ENCODE data around the gene AFF3. TPM values are rescaled to one million over a fixed set of nuclear protein-coding genes. Genes with fewer than 3 reads are reported as not detected.

The AFF3 gene
- total RNA-seq, 3 donors from 2014 or later (not counting 1 experiment from before 2014, with no cell fraction given), result 4.6 to 9.6 (median 5.6) TPM

DNA sequence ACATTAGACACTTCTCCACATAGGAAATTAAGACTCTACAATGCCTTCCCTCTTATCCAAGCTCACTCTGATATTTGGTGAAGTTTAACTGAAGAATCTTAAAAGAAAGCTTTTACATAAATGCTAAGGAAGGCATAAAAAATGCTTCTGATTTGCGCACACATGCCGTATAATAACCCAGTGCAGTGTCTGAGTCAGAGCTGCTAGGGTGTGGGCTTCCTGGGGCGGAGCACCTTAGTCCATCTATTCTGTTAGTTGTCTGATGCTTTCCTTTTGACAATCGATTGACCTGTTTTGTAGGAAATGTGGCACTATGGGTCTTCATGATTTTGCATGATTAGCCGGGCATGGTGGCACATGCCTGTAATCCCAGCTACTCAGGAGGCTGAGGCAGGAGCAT, 231.5 kb downstream of the AFF3 start:
- TF ChIP-seq, protein P1, sequence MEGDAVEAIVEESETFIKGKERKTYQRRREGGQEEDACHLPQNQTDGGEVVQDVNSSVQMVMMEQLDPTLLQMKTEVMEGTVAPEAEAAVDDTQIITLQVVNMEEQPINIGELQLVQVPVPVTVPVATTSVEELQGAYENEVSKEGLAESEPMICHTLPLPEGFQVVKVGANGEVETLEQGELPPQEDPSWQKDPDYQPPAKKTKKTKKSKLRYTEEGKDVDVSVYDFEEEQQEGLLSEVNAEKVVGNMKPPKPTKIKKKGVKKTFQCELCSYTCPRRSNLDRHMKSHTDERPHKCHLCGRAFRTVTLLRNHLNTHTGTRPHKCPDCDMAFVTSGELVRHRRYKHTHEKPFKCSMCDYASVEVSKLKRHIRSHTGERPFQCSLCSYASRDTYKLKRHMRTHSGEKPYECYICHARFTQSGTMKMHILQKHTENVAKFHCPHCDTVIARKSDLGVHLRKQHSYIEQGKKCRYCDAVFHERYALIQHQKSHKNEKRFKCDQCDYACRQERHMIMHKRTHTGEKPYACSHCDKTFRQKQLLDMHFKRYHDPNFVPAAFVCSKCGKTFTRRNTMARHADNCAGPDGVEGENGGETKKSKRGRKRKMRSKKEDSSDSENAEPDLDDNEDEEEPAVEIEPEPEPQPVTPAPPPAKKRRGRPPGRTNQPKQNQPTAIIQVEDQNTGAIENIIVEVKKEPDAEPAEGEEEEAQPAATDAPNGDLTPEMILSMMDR (IDR thresholded peaks at IDR 0.05), result no peak
- no peak overlapping the region for H3K4me3 Mint-ChIP-seq
- Histone ChIP-seq H3K9me3 (ENCODE audit: control insufficient read depth, insufficient read depth, low read length) (no peaks in the 10 kb centered on the region), H3K4me3 (ENCODE audit: low read length) (no peak overlapping the region), H3K4me1 (ENCODE audit: control insufficient read depth, insufficient read depth, low read length) (no peaks in the 10 kb centered on the region), H3K27ac (ENCODE audit: low read length) (no peak overlapping the region), H3K27me3 (ENCODE audit: control insufficient read depth, insufficient read depth, low read length) (no peaks in the 10 kb centered on the region), H3K36me3 (ENCODE audit: control insufficient read depth, insufficient read depth, low read length) (no peaks in the 10 kb centered on the region)
- H3K9me3 Mint-ChIP-seq, result no peaks in the 10 kb centered on the region
- intact Hi-C loops (cut with micrococcal nuclease), result no loop called here
- H3K4me1 Mint-ChIP-seq, result no peaks in the 10 kb centered on the region
- no peak overlapping the region for H3K27ac Mint-ChIP-seq
- WGBS (ENCODE audit: insufficient coverage), result 89% methylated on average over 5 of the region's 5 CpGs
- H3K27me3 Mint-ChIP-seq (ENCODE audit: low read depth in 2 of 2), result no peaks in the 10 kb centered on the region
- H3K36me3 Mint-ChIP-seq, result no peaks in the 10 kb centered on the region
- no peak for DNase-seq
- no peak for ATAC-seq

DNA sequence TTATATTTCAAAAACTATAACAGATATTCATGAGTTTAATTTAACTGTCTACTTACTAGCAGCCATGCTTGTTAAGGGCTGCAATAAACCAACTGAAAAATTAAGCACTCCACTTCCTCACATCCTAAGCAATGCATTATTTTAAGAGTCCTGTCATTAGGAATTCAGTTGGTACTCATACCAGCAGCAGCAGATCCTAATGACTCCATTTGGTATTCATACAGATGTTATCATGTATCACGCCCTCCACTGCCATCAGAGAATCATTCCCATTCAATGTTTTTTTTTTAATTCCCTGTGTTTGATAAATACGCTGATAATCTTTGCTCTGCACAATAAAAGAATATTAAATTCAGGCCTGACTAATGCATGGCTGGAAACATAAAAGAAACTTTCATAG, 236.8 kb downstream of the AFF3 start:
- Histone ChIP-seq H3K27ac (ENCODE audit: low read length) (no peak overlapping the region), H3K36me3 (ENCODE audit: control insufficient read depth, insufficient read depth, low read length) (no peaks in the 10 kb centered on the region), H3K4me1 (ENCODE audit: control insufficient read depth, insufficient read depth, low read length) (no peaks in the 10 kb centered on the region), H3K4me3 (ENCODE audit: low read length) (no peak overlapping the region), H3K27me3 (ENCODE audit: control insufficient read depth, insufficient read depth, low read length) (no peaks in the 10 kb centered on the region), H3K9me3 (ENCODE audit: control insufficient read depth, insufficient read depth, low read length) (no peaks in the 10 kb centered on the region)
- H3K4me1 Mint-ChIP-seq, result no peaks in the 10 kb centered on the region
- no peaks in the 10 kb centered on the region for H3K36me3 Mint-ChIP-seq
- TF ChIP-seq, protein P1 (IDR thresholded peaks at IDR 0.05), result no peak
- H3K27ac Mint-ChIP-seq, result no peak overlapping the region
- intact Hi-C loops (cut with micrococcal nuclease), result no loop called here
- no peaks in the 10 kb centered on the region for H3K9me3 Mint-ChIP-seq
- 100% methylated on average over 2 of the region's 2 CpGs for WGBS (ENCODE audit: insufficient coverage)
- no peak for ATAC-seq
- H3K27me3 Mint-ChIP-seq (ENCODE audit: low read depth in 2 of 2), result no peaks in the 10 kb centered on the region
- H3K4me3 Mint-ChIP-seq, result no peak overlapping the region
- no peak for DNase-seq

DNA sequence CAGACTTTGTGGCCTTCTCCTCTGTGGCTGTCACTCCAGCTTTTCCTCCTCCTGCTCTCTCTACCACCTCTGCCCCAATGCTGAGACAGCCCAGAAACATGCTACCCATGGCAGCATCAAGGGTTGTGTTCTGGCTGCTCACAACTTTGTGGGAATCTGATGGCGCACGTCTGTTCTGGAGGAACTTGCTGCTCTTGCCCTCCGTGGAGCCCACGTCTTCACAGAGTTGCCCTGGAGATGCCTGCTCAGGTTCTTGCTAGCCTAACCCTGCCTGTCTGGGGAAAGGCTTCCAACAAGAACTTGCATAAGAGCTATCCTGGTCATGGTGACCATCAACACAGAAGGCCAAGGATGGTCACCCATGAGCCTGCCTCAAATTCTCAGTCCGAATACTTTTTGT, 237.4 kb downstream of the AFF3 start:
- no peak overlapping the region for H3K4me3 Mint-ChIP-seq
- Histone ChIP-seq H3K4me1 (ENCODE audit: control insufficient read depth, insufficient read depth, low read length) (no peaks in the 10 kb centered on the region), H3K27ac (ENCODE audit: low read length) (no peak overlapping the region), H3K36me3 (ENCODE audit: control insufficient read depth, insufficient read depth, low read length) (no peaks in the 10 kb centered on the region), H3K9me3 (ENCODE audit: control insufficient read depth, insufficient read depth, low read length) (no peaks in the 10 kb centered on the region), H3K27me3 (ENCODE audit: control insufficient read depth, insufficient read depth, low read length) (no peaks in the 10 kb centered on the region), H3K4me3 (ENCODE audit: low read length) (no peak overlapping the region)
- no peaks in the 10 kb centered on the region for H3K9me3 Mint-ChIP-seq
- H3K27ac Mint-ChIP-seq, result no peak overlapping the region
- WGBS (ENCODE audit: insufficient coverage), result 93% methylated on average over 5 of the region's 5 CpGs
- H3K27me3 Mint-ChIP-seq (ENCODE audit: low read depth in 2 of 2), result no peaks in the 10 kb centered on the region
- TF ChIP-seq, protein P1 (IDR thresholded peaks at IDR 0.05), result no peak
- intact Hi-C loops (cut with micrococcal nuclease), result no loop called here
- DNase-seq, result no peak
- ATAC-seq, result no peak
- no peaks in the 10 kb centered on the region for H3K36me3 Mint-ChIP-seq
- no peaks in the 10 kb centered on the region for H3K4me1 Mint-ChIP-seq

DNA sequence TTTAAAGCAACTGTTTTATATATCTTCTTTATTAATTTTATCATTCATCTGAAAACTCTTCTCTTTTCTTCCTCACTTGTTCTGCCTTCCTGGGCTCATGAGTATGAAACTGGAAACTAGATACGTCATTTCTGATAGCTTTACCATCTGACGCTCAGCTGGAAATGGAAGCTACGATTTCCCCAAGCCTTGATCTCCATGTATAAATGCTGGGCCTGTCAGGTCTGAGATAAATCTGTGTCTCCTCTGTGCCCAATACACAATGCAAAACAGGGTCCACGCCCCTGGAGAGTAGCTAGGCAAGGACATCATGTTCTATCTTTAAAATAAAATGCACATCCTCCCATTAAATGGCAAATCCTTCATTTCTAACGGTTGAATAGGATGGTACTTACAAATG, 238.4 kb downstream of the AFF3 start:
- H3K4me3 Mint-ChIP-seq, result no peak overlapping the region
- no peaks in the 10 kb centered on the region for H3K9me3 ChIP-seq (ENCODE audit: control insufficient read depth, insufficient read depth, low read length)
- no peaks in the 10 kb centered on the region for H3K9me3 Mint-ChIP-seq
- H3K27me3 Mint-ChIP-seq (ENCODE audit: low read depth in 2 of 2), result no peaks in the 10 kb centered on the region
- intact Hi-C loops (cut with micrococcal nuclease), result no loop called here
- DNase-seq, result no peak
- H3K27me3 ChIP-seq (ENCODE audit: control insufficient read depth, insufficient read depth, low read length), result no peaks in the 10 kb centered on the region
- TF ChIP-seq, protein P1 (IDR thresholded peaks at IDR 0.05), result no peak
- H3K27ac Mint-ChIP-seq, result no peak overlapping the region
- H3K4me1 ChIP-seq (ENCODE audit: control insufficient read depth, insufficient read depth, low read length), result no peaks in the 10 kb centered on the region
- H3K4me3 ChIP-seq (ENCODE audit: low read length), result no peak overlapping the region
- no peaks in the 10 kb centered on the region for H3K36me3 Mint-ChIP-seq
- no peak for ATAC-seq
- H3K36me3 ChIP-seq (ENCODE audit: control insufficient read depth, insufficient read depth, low read length), result no peaks in the 10 kb centered on the region
- no peaks in the 10 kb centered on the region for H3K4me1 Mint-ChIP-seq
- H3K27ac ChIP-seq (ENCODE audit: low read length), result no peak overlapping the region
- 88% methylated on average over 5 of the region's 5 CpGs for WGBS (ENCODE audit: insufficient coverage)

Measured in natural killer cell (primary cell).